Upper lobe of left lung (tissue), 4 donors: ENCODE data around the gene NPHP3.

Experiments
- CTCF ChIP-seq, 6 experiments: fragments of 450-650 bp in 4 of 6; fragments of 200-600 bp in 2 of 6; sonication (generic) in 2 of 6; IDR thresholded peaks; one replicate each; pipeline ENCODE4 v1.5.1; 2016 to 2019; ENCODE audit warnings: antibody characterized with exemption in 6 of 6
- POLR2A ChIP-seq, 4 donors: fragments of 450-650 bp; IDR thresholded peaks; one replicate each; pipeline ENCODE4 v1.5.1; 2016 to 2017; ENCODE audit warnings: antibody characterized with exemption in 4 of 4, mild to moderate bottlenecking in 2 of 4
- POLR2AphosphoS5 ChIP-seq, 2 donors: sonication (generic); formaldehyde crosslinking; IDR thresholded peaks; one replicate each; pipeline ENCODE4 v1.5.1; 2017; ENCODE audit warnings: antibody characterized with exemption in 2 of 2

GRCh38 chr3:132662212-132662611 is 60.0 kb downstream of the NPHP3 start:
- TF ChIP-seq CTCF (IDR thresholded peaks at IDR 0.05) (no peak), POLR2A (IDR thresholded peaks at IDR 0.05) (no peak), POLR2AphosphoS5 (IDR thresholded peaks at IDR 0.05) (no peak)
